ENCODE measurements around the gene NDUFS3.
A peak's percentile ranks its signal among the peaks of the same experiment; 100 is the strongest.

NDUFS3 gene

DNA sequence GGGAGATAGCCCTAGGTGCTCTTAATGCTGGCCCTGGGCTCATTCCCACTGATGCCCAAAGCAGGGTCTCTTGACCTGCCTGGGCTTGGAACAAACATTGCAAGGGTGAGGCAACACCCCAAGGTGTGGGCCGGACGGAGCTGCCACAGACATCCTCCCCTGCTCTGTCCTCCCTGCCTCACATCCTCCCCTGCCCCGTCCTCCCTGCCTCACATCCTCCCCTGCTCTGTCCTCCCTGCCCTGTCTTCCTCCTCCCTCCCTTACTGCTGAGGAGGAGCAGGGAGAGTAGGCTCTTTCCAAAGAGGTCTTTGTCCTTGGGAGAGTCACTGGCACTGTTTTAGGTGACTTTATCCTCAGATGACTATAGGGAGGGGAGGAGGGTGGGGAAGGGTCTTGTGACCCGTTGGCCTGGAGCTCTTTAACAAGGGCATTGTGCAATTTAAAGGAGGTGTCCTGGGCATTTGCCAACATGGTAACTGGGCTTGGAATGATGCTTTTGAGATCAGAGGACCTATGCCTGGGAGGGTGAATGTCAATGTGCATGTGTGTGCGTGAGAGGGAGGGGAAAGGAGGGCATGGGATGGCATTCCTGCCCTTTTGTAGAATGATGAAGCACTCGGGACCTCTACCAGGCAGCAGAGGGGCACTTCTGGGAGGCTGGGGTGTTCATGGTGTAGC lies 8.3 kb downstream of the NDUFS3 start:
- no peak overlapping the region for H3K4me3 ChIP-seq (ENCODE audit: low read depth, low read length)
- no peak for DNase-seq (ENCODE audit: low read depth)
- TF ChIP-seq, protein P1, sequence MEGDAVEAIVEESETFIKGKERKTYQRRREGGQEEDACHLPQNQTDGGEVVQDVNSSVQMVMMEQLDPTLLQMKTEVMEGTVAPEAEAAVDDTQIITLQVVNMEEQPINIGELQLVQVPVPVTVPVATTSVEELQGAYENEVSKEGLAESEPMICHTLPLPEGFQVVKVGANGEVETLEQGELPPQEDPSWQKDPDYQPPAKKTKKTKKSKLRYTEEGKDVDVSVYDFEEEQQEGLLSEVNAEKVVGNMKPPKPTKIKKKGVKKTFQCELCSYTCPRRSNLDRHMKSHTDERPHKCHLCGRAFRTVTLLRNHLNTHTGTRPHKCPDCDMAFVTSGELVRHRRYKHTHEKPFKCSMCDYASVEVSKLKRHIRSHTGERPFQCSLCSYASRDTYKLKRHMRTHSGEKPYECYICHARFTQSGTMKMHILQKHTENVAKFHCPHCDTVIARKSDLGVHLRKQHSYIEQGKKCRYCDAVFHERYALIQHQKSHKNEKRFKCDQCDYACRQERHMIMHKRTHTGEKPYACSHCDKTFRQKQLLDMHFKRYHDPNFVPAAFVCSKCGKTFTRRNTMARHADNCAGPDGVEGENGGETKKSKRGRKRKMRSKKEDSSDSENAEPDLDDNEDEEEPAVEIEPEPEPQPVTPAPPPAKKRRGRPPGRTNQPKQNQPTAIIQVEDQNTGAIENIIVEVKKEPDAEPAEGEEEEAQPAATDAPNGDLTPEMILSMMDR (conservative IDR thresholded peaks at IDR 0.05; ENCODE audit: low read depth, low read length) = no peak

- TF ChIP-seq, protein P1 (conservative IDR thresholded peaks at IDR 0.05; ENCODE audit: low read depth, low read length) = no peak
- H3K4me3 ChIP-seq (ENCODE audit: low read depth, low read length) = no peak overlapping the region
Measured at GRCh38 chr11:47587723-47588326, 9.0 kb downstream of the NDUFS3 start.

DNA sequence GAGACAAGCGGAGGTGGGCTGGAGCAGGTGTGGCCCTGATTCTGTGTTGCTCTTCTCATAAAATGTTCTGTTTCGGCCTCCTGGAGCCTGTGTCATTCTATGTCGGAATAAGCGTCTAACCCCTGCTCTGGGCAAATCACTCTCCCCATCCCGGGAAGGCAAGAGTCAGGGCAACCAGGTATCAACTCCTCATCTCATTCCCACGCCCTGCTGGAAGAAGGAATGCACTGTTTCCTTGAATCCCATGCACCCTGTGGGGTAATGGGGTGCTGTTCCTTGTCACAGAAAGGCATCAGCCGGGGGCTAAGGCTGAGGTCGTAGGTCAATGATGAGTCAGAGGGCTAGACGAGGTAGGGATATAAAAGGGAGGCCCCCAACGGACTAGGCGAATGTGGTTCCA lies 10.2 kb downstream of the NDUFS3 start:
- no peak for DNase-seq (ENCODE audit: low read depth)
- TF ChIP-seq, protein P1 (conservative IDR thresholded peaks at IDR 0.05; ENCODE audit: low read depth, low read length) = no peak
- H3K4me3 ChIP-seq (ENCODE audit: low read depth, low read length) = no peak overlapping the region

More at GRCh38 chr11:47587723-47588326, 9.0 kb downstream of the NDUFS3 start:
- no peak for DNase-seq (ENCODE audit: low read depth)

- TF ChIP-seq, protein P1 (conservative IDR thresholded peaks at IDR 0.05; ENCODE audit: low read depth, low read length) = no peak
Measured at GRCh38 chr11:47589584-47589976, 10.7 kb downstream of the NDUFS3 start.

DNA sequence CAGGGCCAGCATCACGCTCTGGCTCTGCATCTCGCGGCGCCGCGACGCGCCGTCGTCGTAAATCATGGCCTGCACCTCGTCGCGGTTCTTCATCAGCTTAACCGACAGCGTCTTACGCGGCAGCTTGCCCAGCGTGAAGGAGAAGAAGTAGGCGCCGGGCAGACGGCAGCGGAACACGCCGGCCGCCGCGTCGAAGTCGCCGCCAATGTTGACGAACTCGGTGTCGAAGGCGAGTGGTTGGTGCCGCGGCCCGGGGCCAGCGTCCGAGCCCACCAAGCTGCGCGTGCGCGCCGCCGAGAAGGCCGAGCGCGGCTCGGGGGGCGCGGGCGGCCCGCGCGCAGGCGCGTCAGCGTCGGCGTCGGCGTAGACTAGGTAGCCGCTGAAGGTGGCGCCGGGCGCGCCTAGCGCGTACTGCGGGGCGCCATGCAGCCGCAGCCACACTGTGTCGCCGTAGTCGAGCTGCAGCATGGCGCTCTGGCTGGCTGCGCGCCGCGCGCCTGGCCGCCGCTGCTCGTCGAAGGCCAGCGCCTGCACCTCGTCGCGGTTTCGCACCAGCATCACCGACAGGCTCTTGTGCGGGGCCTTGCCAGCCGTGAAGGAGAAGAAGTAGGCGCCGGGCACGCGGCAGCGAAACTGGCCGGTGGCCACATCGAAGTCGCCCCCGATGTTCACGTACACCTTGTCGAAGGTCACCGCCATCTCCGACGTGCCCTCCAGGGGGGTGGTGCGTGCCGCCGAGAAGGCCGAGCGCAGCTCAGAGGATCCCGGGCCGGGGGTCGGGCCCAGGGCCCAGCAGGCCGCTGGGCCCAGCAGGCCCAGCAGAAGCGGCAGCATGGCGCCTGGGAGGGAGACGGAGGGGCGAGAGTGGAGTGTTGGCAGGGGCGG lies 11.3 kb downstream of the NDUFS3 start:
- DNase-seq (ENCODE audit: low read depth) = no peak
- peak overlapping the region; percentile 46 for H3K4me3 ChIP-seq (ENCODE audit: low read depth, low read length)
- TF ChIP-seq, protein P1 (conservative IDR thresholded peaks at IDR 0.05; ENCODE audit: low read depth, low read length) = no peak

More at GRCh38 chr11:47589584-47589976, 10.7 kb downstream of the NDUFS3 start:
- H3K4me3 ChIP-seq (ENCODE audit: low read depth, low read length) = peak overlapping the region; percentile 46
- no peak for DNase-seq (ENCODE audit: low read depth)

- no peak overlapping the region for H3K4me3 ChIP-seq (ENCODE audit: low read depth, low read length)
- TF ChIP-seq, protein P1 (conservative IDR thresholded peaks at IDR 0.05; ENCODE audit: low read depth, low read length) = no peak
- DNase-seq (ENCODE audit: low read depth) = no peak
Measured at GRCh38 chr11:47591764-47592163, 12.9 kb downstream of the NDUFS3 start.

Measured in choroid plexus epithelial cell (primary cell).